ENCODE data around the gene CRABP2. TPM values are rescaled to one million over a fixed set of nuclear protein-coding genes. Genes with fewer than 3 reads are reported as not detected.

Gene CRABP2
- total and polyA plus RNA-seq, 2 of the 13 experiments (the other 11 are each of a cell fraction or from before 2014, with no cell fraction given), result 0.40 to 0.60 TPM

GRCh38 chr1:156689035-156689952 lies 16.1 kb downstream of the CRABP2 start (continued):
- TF ChIP-seq PRDM15 (CRISPR knock-in tag; IDR thresholded peaks at IDR 0.05), result no peak
- peak; percentile 62; the same call in 1 of the 2 replicates for TF ChIP-seq ERF (CRISPR knock-in tag; IDR thresholded peaks at IDR 0.05)
- no peak for TF ChIP-seq SNAPC5 (CRISPR knock-in tag; IDR thresholded peaks at IDR 0.05; ENCODE audit: borderline replicate concordance)
- TF ChIP-seq HNRNPK (IDR thresholded peaks at IDR 0.05; ENCODE audit: low read depth, low read length, poor library complexity, severe bottlenecking), result no peak
- no peak for TF ChIP-seq XBP1 (CRISPR knock-in tag; IDR thresholded peaks at IDR 0.05)
- no peak for TF ChIP-seq U2AF1 (optimal IDR thresholded peaks at IDR 0.05; ENCODE audit: low read depth, low read length)
- no peak for TF ChIP-seq ZNF224 (CRISPR knock-in tag; IDR thresholded peaks at IDR 0.05)
- TF ChIP-seq ZBTB7A (CRISPR knock-in tag; IDR thresholded peaks at IDR 0.05), result no peak; the same call in 1 of the 2 replicates
- no peak for TF ChIP-seq E2F1 (CRISPR knock-in tag; IDR thresholded peaks at IDR 0.05)
- TF ChIP-seq CEBPB (IDR thresholded peaks at IDR 0.05; ENCODE audit: borderline replicate concordance, low read depth, low read length), result no peak
- TF ChIP-seq EP300 (IDR thresholded peaks at IDR 0.05; ENCODE audit: low read depth in 2 of 2, low read length in 2 of 2), result no peak
- TF ChIP-seq EP300 (CRISPR knock-in tag; IDR thresholded peaks at IDR 0.05; ENCODE audit: borderline replicate concordance), result no peak
- TF ChIP-seq MBNL3 (CRISPR knock-in tag; conservative IDR thresholded peaks at IDR 0.05), result no peak
- no peak for TF ChIP-seq CREB1 (IDR thresholded peaks at IDR 0.05)
- no peak for TF ChIP-seq CREB1 (CRISPR knock-in tag; IDR thresholded peaks at IDR 0.05)
- no peak for TF ChIP-seq MAFF (IDR thresholded peaks at IDR 0.05; ENCODE audit: low read depth, low read length)
- TF ChIP-seq FOXP4 (CRISPR knock-in tag; IDR thresholded peaks at IDR 0.05), result no peak
- TF ChIP-seq KAT7 (CRISPR knock-in tag; IDR thresholded peaks at IDR 0.05; ENCODE audit: borderline replicate concordance), result no peak
- no peak for TF ChIP-seq SIN3B (IDR thresholded peaks at IDR 0.05; ENCODE audit: low read length)
- 0 out of 2 replicates have a peak, but pooled peaks have one; percentile 26 for TF ChIP-seq TFDP2 (CRISPR knock-in tag; IDR thresholded peaks at IDR 0.05)
- TF ChIP-seq TAF15 (IDR thresholded peaks at IDR 0.05; ENCODE audit: low read depth, low read length, poor library complexity, severe bottlenecking), result no peak
- TF ChIP-seq ZNF441 (CRISPR knock-in tag; IDR thresholded peaks at IDR 0.05; ENCODE audit: borderline replicate concordance), result 0 out of 2 replicates have a peak, but pooled peaks have one; percentile 32
